Endodermal cell (in vitro differentiated cells): ENCODE data around the gene ARPP21. TPM values are rescaled to one million over a fixed set of nuclear protein-coding genes. Genes with fewer than 3 reads are reported as not detected.

Experiments
- DNase-seq: peaks from one replicate; pipeline ENCODE4 v3.0.0-alpha.2; 2017
- H3K27ac ChIP-seq: 2 replicates; pipeline ENCODE4 v1.5.1; 2013; ENCODE audit warnings: mild to moderate bottlenecking, low read depth, low read length, moderate library complexity
- H3K27me3 ChIP-seq: 2 replicates; pipeline ENCODE4 v1.6.1; 2013; ENCODE audit warnings: mild to moderate bottlenecking, low read length, moderate library complexity; ENCODE audit not compliant: insufficient read depth, control insufficient read depth, poor library complexity, severe bottlenecking
- H3K36me3 ChIP-seq: 2 replicates; pipeline ENCODE4 v1.7.0; 2013; ENCODE audit warnings: mild to moderate bottlenecking, low read length, moderate library complexity; ENCODE audit not compliant: control insufficient read depth, insufficient read depth
- H3K4me1 ChIP-seq: one replicate; pipeline ENCODE4 v1.7.0; 2013; ENCODE audit warnings: low read length; ENCODE audit not compliant: control insufficient read depth, insufficient read depth
- H3K4me3 ChIP-seq: 2 replicates; pipeline ENCODE4 v1.5.1; 2013; ENCODE audit warnings: mild to moderate bottlenecking, low read length, moderate library complexity
- H3K9ac ChIP-seq: 2 replicates; pipeline ENCODE4 v1.6.1; 2013; ENCODE audit warnings: mild to moderate bottlenecking, low read length, moderate library complexity; ENCODE audit not compliant: poor library complexity, severe bottlenecking; ENCODE audit errors: extremely low read depth
- H3K9me3 ChIP-seq: 2 replicates; pipeline ENCODE4 v1.6.1; 2013; ENCODE audit warnings: mild to moderate bottlenecking, low read length, moderate library complexity; ENCODE audit not compliant: control insufficient read depth
- H3K27ac Mint-ChIP-seq: 2 replicates; pipeline ENCODE4 v1.8.0; 2020; ENCODE audit warnings: mixed read lengths
- H3K27me3 Mint-ChIP-seq: 2 replicates; pipeline ENCODE4 v1.8.0; 2021; ENCODE audit warnings: mild to moderate bottlenecking, mixed read lengths; ENCODE audit not compliant: insufficient read depth
- H3K36me3 Mint-ChIP-seq: 2 replicates; pipeline ENCODE4 v1.8.0; 2020; ENCODE audit warnings: low read depth, mixed read lengths
- H3K4me1 Mint-ChIP-seq: 2 replicates; pipeline ENCODE4 v1.8.0; 2020; ENCODE audit warnings: mixed read lengths
- H3K4me3 Mint-ChIP-seq: 2 replicates; pipeline ENCODE4 v1.8.0; 2020; ENCODE audit warnings: mild to moderate bottlenecking, moderate library complexity, mixed read lengths
- H3K9me3 Mint-ChIP-seq: 2 replicates; pipeline ENCODE4 v1.8.0; 2020; ENCODE audit warnings: mild to moderate bottlenecking, mixed read lengths
- WGBS, 2 experiments: methylation state at CpG; one replicate each; pipeline versions ENCODE4 v1.1.5 to v1.1.7; 2013; ENCODE audit warnings: missing lambda C conversion rate in 2 of 2, mixed read lengths in 1 of 2; ENCODE audit not compliant: insufficient coverage in 1 of 2, insufficient read length in 1 of 2; 5-methylcytosine and 5-hydroxymethylcytosine counted together
- total RNA-seq, 2 donors: library from RNA; stranded (reverse); fragmentation: NEBNext Ultra II Directional in 1 of 2; extraction: Animal tissue kit (Norgen Biotek cat#: 25700) in 1 of 2; gene quantifications; 2 replicates in 1 of 2; 3 replicates in 1 of 2; pipeline ENCODE4 v1.2.1, GENCODE V29; 2021
- TF ChIP-seq, protein P1 (sequence below): fragments of 200-600 bp; sonication (generic); conservative IDR thresholded peaks from 2 replicates; pipeline ENCODE4 v1.5.0; 2021; ENCODE audit warnings: antibody characterized with exemption, mild to moderate bottlenecking

The ARPP21 gene
- total RNA-seq, 2 donors from 2014 or later, result not detected

DNA sequence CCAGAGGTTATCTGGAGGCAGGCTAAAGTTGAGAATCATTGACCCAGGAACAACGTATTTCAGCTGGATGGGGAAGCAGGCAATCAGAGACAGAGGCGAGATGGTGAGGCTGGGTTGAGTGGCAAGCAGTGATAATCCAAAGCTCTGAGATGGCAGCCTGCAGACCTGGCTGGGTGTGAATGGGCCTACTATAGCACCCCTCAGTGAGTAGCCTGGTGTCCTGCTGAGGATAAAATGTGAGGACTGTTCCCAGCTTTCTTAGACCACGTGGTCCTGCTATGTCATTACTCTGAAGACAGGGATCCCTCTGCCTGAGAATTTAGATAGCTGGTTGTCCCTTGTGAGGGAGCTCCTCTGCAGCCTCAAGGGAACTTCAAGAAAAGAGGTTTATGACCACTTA lies 141.5 kb downstream of the ARPP21 start:
- Histone ChIP-seq H3K27me3 (peaks cover 5% of the 10 kb centered on the region), H3K9me3 (no peaks in the 10 kb centered on the region), H3K4me3 (no peak overlapping the region), H3K36me3 (no peaks in the 10 kb centered on the region), H3K9ac (no peak overlapping the region), H3K27ac (no peak overlapping the region), H3K4me1 (no peaks in the 10 kb centered on the region)
- DNase-seq, result peak; percentile 87
- Mint-ChIP-seq H3K4me1 (peaks cover 33% of the 10 kb centered on the region), H3K4me3 (no peak overlapping the region), H3K36me3 (no peaks in the 10 kb centered on the region), H3K9me3 (no peaks in the 10 kb centered on the region), H3K27me3 (peaks cover 57% of the 10 kb centered on the region), H3K27ac (no peak overlapping the region)
- TF ChIP-seq, protein P1, sequence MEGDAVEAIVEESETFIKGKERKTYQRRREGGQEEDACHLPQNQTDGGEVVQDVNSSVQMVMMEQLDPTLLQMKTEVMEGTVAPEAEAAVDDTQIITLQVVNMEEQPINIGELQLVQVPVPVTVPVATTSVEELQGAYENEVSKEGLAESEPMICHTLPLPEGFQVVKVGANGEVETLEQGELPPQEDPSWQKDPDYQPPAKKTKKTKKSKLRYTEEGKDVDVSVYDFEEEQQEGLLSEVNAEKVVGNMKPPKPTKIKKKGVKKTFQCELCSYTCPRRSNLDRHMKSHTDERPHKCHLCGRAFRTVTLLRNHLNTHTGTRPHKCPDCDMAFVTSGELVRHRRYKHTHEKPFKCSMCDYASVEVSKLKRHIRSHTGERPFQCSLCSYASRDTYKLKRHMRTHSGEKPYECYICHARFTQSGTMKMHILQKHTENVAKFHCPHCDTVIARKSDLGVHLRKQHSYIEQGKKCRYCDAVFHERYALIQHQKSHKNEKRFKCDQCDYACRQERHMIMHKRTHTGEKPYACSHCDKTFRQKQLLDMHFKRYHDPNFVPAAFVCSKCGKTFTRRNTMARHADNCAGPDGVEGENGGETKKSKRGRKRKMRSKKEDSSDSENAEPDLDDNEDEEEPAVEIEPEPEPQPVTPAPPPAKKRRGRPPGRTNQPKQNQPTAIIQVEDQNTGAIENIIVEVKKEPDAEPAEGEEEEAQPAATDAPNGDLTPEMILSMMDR, result no peak
- WGBS, 2 experiments, result 38 to 66% methylated on average over 2 to 3 of the region's 3 CpGs

DNA sequence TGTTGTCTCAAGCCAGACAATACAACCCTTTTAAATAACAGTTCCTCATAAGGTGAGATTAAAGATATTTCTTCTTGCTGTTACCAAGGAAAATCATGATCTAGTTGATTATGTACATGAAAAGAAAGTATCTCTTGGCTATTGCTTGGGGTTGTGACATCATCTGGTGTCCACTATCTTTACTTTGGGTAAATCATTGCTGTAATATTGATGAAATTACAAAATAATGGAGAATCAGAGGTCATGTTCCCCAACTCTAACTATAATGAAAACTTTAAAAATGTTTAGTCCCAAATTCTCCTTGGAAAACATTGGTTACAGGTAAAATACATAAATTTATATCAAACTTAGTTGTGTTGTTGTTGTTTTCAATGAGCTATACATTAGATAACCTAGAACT lies 142.2 kb downstream of the ARPP21 start:
- Histone ChIP-seq H3K4me1 (no peaks in the 10 kb centered on the region), H3K4me3 (no peak overlapping the region), H3K9ac (no peak overlapping the region), H3K27ac (no peak overlapping the region), H3K27me3 (peaks cover 5% of the 10 kb centered on the region), H3K9me3 (no peaks in the 10 kb centered on the region), H3K36me3 (no peaks in the 10 kb centered on the region)
- no peak for DNase-seq
- Mint-ChIP-seq H3K4me3 (no peak overlapping the region), H3K9me3 (no peaks in the 10 kb centered on the region), H3K4me1 (peaks cover 34% of the 10 kb centered on the region), H3K27me3 (peaks cover 52% of the 10 kb centered on the region), H3K27ac (no peak overlapping the region), H3K36me3 (no peaks in the 10 kb centered on the region)
- TF ChIP-seq, protein P1, result no peak

DNA sequence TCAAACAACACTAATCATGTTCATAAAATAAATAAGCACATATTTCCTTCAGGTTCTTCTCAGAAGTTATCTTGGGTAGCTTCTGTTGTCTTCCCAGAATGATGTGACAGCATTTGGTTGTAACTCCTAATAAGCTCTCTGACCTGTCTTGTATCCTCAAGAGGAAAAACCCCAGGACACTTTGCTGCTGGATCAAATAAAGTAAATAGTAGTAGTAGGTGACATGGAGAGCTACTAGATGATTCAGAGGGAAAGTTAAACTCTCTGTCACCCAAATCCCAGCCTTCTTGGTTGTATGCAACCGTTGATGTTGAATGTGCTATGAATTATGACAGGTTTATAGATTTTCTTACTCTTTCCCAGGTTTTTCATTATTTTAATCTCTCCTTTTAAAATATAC lies 143.0 kb downstream of the ARPP21 start:
- no peaks in the 10 kb centered on the region for H3K4me1 ChIP-seq
- DNase-seq, result no peak
- H3K36me3 ChIP-seq, result no peaks in the 10 kb centered on the region
- H3K27ac ChIP-seq, result no peak overlapping the region
- TF ChIP-seq, protein P1, result no peak
- H3K27me3 ChIP-seq, result peaks cover 5% of the 10 kb centered on the region
- H3K9ac ChIP-seq, result no peak overlapping the region
- Mint-ChIP-seq H3K4me1 (peaks cover 38% of the 10 kb centered on the region), H3K36me3 (no peaks in the 10 kb centered on the region), H3K4me3 (no peak overlapping the region), H3K9me3 (no peaks in the 10 kb centered on the region), H3K27me3 (peaks cover 44% of the 10 kb centered on the region), H3K27ac (no peak overlapping the region)
- H3K9me3 ChIP-seq, result no peaks in the 10 kb centered on the region
- no CpG with 5 or more reads among the region's 1 CpG for WGBS, 2 experiments
- H3K4me3 ChIP-seq, result no peak overlapping the region
